CD4-positive, alpha-beta T cell treated with Interleukin-15 for 1 hour (primary cell): ENCODE data around the gene STK16.
"Not testable (repeated sequence)": the region's sequence is repeated elsewhere in the genome, so short reads cannot be mapped to it uniquely, and the experiment has no call there.

ENCODE experiments used
- DNase-seq: peaks from one replicate; pipeline ENCODE4 v3.0.0-alpha.2; 2020

STK16 gene

DNA sequence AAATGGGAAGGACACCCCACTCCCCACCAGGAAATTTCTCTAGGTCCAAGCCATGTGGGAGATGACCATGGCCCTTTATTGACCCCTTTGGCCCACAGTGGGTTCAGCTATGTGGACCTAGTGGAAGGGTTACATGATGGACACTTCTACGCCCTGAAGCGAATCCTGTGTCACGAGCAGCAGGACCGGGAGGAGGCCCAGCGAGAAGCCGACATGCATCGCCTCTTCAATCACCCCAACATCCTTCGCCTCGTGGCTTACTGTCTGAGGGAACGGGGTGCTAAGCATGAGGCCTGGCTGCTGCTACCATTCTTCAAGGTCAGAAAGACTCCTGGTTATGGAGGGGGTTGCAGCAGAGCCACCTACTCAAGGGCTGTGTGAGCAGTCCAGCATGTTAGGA lies 1.3 kb downstream of the STK16 start:
- DNase-seq, result no peak

DNA sequence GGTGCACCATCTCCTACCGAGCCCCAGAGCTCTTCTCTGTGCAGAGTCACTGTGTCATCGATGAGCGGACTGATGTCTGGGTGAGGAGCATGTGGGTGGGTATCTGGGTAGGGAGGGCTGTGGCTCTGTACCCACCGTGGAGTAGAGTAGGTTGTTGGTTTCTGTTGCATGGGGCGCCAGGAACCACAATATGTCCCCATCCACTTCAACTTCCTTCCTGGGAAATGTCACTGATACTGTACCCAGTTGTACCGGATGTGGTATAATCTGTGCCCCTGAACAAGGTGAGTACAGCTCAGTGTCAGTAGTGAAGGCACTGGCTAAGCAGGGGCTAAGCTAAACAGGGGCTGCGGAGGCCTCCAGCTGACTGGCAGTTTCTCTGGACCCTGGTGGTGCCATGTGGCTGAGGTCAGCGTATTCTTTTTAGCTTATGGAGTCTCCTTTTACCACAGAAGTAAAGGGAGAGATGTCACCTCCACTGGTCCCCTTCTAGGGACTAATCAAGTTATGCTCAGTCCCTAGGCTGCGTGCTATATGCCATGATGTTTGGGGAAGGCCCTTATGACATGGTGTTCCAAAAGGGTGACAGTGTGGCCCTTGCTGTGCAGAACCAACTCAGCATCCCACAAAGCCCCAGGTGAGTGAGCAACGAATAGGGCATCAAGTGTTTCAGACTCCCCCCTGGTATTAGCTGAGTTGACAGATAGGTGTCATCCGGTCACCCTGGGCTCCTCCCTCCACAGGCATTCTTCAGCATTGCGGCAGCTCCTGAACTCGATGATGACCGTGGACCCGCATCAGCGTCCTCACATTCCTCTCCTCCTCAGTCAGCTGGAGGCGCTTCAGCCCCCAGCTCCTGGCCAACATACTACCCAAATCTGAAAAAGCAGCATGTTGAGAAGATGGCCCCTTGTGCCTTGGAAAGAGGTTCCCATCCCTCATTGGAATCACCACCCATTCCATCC lies 2.7 kb downstream of the STK16 start:
- peak; percentile 66 for DNase-seq

DNA sequence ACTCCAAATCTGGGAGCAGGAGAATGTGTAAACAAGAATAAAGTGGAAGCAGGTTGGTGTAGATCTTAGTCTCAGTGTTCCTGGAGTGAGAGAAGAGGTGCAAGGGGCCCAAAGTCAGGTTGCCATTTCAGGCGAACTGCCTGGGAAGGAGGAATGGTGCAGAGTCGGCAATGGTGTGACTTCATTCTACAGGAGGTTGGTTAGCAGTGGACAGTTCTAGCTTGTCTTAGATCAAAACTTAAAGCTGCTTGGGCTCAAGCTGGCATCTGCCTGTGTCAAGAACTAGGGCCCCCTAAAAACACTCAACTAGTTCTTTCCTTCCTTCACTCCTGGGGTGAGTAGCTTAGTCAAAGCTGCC lies 3.5 kb downstream of the STK16 start:
- no peak for DNase-seq

DNA sequence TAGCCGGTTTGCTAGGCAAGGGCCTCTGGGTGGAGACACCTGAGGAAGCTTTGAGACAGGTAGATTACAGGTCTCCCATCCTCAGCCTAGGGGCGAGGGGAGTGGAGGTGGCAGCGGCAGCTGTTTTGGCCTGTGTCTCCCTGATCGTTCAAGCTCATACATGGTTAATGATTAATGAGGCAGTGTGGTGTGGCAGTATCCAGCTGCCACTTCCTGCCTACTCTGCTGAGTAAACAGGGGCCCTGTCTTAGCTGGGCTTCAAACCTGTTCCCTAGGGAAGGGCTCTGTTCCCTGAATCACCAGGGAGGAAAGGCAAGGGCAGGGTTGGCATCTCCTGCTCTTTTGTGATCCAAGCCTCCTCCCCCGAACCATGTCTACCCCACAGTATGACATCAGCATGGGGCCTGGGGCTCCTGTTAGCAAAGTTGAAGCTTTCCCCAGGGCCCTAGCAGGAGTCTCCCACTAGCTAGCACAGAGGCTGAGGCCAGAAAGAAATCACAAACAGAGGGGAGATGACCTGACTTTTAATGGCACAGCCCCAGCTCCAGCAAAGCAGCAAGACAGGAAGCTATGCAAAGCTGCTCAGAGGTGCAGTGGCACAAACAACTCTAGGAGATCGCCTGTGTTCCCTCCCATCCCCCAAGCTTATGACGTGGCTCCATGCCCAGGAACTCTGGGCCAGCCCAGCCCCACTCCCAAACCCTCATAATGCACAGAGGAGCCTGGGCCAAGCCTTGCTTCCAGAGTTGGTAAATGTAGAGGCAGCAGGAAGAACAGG lies 4.1 kb downstream of the STK16 start:
- peak; percentile 70 for DNase-seq

DNA sequence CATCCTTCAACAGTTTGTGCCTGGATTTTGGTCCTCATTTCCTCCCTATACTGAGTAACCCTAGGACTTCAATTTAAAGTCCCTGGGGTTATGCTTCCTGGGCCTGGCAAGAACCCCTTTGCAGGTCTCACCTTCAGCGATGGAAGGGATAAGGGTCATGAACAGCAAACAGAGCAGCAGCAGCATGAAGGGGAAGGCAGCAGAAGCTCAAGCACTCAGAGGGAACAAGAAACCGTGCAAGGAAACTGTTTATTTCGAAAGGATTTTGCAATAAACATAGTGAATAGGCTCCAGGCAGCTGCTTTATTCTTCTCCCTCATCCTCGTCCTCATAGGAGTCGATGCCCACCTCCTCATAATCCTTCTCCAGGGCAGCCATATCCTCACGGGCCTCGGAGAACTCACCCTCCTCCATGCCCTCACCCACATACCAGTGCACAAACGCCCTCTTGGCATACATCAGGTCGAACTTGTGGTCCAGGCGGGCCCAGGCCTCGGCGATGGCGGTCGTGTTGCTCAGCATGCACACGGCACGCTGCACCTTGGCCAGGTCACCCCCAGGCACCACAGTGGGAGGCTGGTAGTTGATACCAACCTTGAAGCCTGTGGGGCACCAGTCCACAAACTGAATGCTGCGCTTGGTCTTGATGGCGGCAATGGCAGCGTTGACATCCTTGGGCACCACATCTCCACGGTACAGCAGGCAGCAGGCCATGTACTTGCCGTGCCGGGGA lies 4.9 kb downstream of the STK16 start:
- DNase-seq, result no peak

DNA sequence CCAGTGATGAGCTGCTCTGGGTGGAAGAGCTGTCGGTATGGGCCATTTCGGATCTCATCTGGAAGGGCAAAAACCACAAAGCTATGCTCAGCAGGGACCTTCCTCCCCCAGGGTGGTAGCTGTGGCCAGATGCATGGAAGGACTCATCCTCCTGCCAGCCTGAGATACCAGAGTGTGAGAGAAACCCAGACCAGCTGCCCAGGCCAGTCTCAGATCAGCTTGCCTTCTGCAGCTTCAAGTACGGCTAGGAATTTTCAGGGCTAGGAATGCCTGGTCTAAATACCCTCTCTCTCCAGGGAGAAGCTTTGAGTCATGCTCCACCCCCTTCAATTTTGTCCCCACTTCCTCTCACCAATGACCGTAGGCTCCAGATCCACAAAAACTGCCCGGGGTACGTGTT lies 6.4 kb downstream of the STK16 start:
- DNase-seq, result no peak

DNA sequence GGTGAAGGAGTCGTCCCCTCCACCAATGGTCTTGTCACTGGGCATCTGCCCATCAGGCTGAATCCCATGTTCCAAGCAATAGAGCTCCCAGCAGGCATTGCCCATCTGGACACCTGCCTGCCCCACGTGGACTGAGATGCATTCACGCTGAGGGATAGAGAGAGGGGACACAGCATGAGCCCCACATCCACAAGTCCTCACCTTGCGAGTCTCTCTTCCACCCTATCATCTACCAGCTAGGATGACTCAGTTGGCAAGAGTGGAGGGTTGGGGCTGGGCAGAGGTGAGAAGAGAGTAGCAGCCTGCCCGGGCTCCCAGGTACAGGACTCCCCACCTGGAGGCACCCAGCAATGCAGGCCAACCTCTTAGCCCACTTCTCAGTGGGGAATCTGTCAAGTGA lies 6.8 kb downstream of the STK16 start:
- no peak for DNase-seq

DNA sequence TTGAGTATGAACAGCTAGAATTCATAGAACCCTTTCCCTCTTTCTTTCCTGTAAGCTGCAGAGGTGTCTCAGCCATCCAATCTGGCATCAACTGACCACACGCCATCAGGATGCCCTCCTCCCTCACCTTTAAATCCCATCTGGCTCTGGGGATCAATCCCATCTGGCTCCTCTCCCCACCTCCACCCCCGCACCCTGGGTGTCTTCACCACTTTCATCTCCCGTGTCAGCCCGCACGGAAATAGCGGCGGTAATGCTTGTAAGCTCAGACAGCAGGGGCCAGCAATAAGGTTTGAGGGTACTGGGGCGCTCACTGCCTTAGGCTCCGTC lies 7.3 kb downstream of the STK16 start:
- no peak for DNase-seq

DNA sequence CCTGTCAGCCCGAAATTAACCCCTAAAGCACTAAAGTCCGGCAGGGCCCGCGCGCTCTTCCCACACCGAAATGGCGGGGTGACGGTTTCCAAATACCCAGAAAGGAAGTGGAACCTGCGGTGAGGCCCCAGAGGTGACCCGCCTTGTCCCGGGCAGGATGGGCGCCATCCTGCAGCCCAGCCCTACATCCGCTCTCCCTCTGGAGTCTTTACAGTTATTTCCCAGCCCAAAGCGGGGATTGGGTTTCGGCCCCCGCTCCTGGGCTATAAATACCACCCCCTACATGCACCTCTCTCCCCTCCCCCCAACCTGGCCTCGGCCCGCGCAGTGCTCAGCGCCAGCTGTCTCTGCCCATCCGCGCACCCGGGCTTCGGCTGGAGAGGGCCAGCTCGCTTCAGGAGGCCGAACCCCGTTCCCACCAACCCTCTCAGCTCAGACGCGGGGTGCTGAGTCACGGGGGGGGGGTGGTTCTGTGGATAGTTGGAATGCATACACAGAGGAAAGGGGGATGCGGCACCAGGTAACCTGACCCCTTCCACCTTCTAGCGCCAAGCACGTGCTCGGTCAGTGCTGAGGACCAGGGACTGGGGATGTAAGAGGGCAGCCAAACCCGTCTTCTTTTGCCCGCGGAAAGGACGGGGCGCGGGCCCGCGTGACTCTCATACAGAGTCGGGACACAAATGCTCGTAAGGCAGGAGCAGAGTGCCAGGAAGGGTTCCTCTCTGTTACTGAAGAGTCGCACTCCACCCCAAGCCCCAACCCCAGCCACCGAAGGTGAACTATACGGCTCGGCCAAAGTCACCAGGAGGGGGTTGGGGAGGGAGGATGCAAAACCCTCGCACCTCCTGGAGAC lies 7.8 kb downstream of the STK16 start, which contains the start of gene TUBA4B:
Gene TUBA4B, plus strand, starts transcription at position 344 of the 853 bp plus-strand sequence. Its CDS starts 165 bp downstream, at position 509.
- peak; percentile 48 for DNase-seq

DNA sequence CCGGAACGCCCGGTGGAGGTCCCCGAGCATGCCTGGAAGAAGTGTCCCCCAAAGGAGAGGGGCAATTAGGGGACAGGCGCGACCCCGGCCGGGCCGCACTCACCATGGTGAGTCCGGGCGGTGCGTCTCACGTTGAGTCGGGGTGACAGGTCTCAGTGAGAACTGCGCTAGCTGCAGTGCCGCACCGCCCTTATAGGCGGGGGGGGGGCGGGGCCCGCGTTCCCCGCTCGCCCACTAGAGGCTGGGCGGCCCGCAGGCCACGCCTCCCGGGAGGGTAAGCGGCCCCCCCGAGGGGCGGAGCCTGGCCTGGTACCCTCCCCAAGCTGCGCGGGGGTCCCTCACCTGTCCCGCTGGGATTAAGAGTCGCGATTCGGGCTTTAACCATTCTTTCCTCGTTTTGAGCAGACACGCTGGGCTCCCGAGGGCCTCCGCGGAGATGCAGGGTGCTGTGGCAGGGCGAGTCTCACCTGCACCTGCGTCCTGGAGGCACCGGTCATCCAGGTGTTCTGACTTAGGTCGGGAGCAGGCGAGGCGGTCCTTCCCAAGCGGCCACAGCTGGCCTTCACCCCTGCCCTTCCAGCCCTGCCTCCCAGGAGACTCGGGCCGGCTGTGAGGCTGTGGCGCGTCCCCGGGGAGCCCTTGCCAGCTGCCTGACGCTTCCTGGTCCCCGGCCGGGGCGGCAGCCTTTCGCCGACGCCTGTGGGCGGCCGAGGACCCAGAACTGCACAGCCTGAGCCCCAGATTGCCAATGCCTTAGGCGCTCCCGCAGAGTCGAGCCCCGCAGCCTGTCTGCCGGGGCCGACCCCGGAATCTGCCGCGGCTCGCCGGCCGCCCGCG lies 8.7 kb downstream of the STK16 start, which contains the start of gene TUBA4A:
Gene TUBA4A, minus strand, starts transcription at position 166 of the 837 bp plus-strand sequence. Its CDS starts 60 bp downstream, at position 106.
- peak; percentile 92 for DNase-seq

DNA sequence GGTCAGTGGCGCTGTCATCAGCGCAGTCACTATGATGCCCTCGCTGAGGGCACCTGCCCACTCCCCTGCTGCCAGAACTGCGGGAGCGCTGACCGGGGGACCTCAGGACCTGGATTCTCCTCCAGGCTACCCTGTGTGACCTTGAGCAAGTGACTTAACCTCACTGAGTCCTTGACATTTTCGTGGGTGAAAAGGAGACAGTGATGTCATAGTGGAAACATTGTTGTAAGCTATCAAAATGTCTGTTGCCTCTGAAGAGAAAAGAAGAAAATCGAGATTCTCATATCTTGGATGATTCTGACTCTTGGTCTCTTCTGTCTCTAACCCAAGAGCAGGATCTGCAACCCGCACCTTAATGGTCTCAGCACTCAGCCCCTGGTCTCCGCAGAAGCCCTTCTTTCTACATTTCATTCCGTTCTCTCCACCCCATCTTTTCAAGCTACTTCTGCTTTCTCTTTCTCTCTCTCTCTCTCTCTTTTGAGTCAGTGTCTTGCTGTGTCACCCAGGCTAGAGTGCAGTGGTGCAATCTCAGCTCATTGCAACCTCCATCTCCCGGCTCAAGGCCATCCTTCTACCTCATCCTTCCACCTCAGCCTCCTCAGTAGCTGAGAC lies 9.4 kb downstream of the STK16 start:
- DNase-seq, result peak; percentile 65

DNA sequence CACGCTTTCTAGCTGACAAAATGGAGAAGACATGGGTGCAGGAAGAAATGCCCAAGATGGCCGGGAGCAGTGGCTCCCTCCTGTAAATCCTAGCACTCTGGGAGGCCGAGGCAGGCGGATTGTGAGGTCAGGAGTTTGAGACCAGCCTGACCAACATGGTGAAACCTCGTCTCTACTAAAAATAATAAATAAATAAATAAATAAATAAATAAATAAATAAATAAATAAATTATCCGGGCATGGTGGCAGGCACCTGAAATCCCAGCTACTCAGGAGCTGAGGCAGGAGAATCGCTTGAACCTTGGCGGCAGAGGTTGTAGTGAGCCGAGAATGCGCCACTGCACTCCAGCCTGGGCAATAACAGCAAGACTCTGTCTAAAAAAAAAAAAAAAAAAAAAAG lies 13.7 kb downstream of the STK16 start:
- DNase-seq, result not testable (repeated sequence)

DNA sequence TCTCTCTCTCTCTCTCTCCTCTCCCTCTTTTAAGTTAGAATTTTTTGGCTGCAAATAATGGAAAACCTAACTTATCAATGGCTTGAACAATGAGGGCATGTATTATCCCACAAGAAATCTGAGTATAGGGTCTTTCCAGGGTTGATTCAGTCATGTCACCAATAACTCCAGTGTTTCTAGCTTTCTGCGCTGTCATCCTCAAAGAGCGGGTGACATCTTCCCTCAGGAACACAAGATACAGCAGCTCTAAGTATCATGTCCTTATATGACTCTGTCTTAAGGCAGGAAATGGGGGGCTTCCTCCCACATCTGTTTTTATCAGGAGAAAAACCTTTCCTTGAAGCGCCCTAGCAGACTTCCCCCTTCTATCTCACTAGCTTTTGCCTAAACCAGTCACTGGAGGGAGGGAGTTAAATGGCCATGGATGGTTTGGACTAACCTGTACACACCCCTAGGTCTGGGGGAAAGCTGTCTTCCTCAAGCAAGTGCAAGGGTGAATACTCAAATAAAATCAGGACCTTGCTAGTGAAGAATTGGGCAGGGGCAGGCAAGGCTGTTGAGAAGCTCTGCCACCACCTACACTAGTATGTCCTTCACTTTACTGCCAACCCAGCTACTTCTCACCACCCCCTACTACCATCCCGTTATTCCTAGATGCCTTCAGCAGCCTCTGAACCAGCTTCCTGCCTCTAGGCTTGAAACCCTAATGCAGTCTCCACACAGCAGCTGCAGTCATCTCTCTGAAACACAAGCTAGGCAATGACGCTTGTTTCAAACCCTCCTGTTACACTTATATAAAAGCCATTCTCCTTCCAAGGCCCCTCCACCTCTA lies 16.0 kb downstream of the STK16 start:
- DNase-seq, result no peak

DNA sequence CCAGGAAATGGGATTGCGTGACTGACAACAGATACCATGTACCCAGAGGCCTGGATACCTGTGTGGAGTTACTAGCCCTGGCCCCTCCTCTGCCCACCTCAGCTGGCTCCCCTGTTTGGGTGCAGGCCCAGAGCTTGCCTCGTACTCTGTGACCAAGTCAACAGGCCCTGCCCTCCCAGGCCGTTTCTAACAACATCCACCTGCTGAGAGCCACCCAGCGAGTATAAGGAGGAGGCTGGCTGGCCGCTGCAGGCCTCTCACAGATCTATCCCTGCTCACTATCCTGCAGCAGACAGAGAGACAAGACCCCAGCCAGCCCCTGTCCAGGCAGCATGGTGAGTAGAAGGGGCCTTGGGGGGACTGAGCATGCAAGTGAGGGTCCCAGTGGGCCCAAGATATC lies 21.0 kb downstream of the STK16 start:
- no peak for DNase-seq

DNA sequence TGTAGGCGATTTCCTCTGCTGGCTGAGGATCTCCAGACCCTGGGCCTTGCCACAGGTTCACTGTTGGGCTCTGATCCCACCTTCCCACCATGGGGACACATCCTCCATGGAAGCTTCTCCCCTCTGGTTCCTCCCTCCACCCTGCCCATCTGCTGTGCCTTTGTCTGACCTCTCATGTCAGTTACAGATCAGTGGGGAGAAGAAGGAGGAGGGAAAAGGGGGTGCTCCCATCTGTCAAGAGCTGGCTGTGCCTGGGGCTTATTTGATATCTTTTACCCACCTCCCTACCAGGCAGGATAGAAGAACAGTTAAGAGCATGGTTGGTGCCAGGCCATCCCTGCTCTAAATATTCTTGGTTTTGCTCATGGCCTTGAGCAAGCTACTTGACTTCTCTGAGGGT lies 21.6 kb downstream of the STK16 start:
- DNase-seq, result no peak

DNA sequence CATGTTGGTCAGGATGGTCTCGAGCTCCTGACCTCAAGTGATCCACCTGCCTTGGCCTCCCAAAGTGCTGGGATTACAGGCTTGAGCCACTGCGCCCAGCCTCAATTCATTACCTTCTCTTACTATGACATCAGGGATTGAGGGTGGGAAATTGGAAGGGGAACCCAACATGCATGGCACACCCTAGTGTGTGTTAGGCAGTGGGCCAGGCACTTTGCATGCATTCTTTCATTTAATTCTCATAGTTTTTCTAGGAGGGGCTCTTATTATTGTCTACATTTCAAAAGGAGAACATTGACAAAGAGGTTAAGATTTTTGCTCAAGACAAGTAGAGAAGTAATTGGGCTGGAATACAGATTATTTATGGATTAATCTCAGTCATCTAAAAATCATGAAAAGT lies 23.0 kb downstream of the STK16 start:
- no peak for DNase-seq

DNA sequence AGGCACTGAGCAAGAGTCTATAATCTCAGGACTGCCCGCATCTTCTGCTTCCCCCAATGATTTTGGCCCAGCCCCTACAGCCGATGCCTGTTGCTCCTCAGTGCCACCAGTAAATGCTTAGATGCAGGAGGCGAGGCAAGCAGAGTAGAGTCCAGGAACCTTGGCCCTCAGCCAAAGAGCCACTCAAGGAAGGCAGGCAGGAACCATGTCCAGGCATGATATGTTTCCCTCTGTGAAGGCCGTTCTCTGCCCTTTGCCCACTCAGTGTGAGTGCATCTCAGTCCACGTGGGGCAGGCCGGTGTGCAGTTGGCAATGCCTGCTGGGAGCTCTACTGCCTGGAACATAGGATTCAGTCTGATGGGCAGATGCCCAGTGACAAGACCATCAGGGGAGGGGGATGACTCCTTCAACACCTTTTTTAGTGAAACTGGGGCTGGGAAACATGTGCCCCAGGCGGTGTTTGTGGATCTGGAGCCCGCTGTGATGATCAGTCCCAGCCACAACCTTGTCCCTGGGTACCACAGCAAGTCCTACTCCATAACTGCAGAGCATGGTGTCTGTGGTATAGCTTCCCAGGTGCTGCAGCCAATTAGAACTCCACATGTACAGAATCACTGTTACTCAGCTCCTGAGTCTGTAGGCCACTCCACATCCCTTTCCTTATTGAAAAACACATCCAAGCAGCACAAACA lies 24.2 kb downstream of the STK16 start:
- DNase-seq, result no peak

DNA sequence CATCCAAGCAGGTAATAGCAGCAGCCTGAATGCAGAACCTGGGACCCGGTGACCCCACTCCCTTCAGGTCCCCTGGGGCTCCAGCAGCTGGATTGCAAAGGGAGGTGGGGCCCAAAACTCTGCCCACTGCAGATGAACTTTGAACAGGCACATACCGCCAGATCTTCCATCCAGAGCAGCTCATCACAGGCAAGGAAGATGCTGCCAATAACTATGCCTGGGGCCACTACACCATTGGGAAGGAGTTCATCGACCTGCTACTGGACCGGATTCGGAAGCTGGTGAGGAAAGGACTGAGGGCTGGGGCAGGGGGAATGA lies 24.7 kb downstream of the STK16 start:
- no peak for DNase-seq

DNA sequence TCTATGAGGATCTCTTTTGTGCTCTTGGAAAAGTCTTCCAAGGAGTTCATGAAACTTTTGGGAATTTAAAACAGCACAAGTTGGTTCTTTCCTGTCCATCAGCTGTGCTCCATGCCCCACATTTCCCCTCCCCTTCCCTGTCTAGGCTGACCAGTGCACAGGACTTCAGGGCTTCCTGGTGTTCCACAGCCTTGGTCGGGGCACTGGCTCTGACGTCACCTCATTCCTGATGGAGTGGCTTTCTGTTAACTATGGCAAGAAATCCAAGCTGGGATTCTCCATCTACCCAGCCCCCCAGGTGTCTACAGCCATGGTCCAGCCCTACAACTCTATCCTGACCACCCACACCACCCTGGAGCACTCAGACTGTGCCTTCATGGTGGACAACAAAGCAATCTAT lies 25.7 kb downstream of the STK16 start:
- no peak for DNase-seq

DNA sequence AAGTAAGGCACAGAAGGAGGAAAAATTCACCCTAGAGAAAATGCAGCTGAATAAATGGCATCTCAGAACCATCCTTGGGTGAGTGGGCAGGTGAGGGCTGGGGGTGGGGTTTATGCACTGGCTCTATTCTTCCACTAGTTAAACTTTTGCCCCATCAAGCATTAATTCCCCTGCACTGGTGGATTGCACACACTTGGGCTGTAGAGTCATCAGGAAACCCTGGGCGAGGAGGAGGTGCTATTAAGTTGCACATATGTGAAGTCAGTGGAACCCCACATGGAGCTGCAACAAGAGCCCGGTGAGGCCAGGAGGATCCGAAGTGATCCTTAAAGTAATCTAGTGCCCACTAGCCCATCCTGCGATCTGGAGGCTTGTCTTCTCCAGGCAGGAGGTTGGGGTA lies 27.1 kb downstream of the STK16 start:
- no peak for DNase-seq
